Vagina (tissue), 2 donors: ENCODE measurements around the gene AGFG1.

ENCODE experiments used
- POLR2A ChIP-seq, 2 donors: fragments of 450-650 bp; IDR thresholded peaks; one replicate each; pipeline ENCODE4 v1.6.1; 2017; ENCODE audit warnings: antibody characterized with exemption in 2 of 2, mild to moderate bottlenecking in 2 of 2, moderate library complexity in 2 of 2
- POLR2AphosphoS5 ChIP-seq, 2 donors: sonication (generic); formaldehyde crosslinking; IDR thresholded peaks; one replicate each; pipeline ENCODE4 v1.9.0; 2017; ENCODE audit warnings: antibody characterized with exemption in 2 of 2, mild to moderate bottlenecking in 2 of 2, low read depth in 1 of 2; ENCODE audit not compliant: insufficient read depth in 1 of 2
- TF ChIP-seq, protein P1 (sequence below), 3 experiments: fragments of 450-650 bp in 2 of 3; fragments of 200-600 bp in 1 of 3; sonication (generic) in 1 of 3; IDR thresholded peaks; one replicate each; pipeline ENCODE4 v1.5.1; 2017 to 2019; ENCODE audit warnings: antibody characterized with exemption in 3 of 3, mild to moderate bottlenecking in 2 of 3, moderate library complexity in 2 of 3

DNA sequence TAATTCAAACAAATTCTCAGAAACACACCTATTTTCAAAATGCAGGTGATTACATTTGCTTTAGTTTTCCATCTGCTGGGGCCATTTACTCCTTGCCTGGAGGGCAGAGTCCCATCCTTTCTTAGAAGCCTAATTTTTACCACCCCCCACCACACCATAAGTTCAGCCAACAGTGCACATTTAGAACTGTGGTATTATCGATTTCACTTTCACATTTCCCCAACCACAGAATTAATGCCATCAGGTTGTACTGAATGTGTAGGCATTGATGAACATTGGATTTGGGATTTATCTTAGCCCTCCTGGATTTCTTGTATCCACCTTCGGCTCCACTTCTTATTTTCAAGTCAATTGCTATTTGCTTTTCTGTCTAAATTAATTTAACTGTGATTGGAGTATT lies 138.2 kb downstream of the AGFG1 start:
- TF ChIP-seq, protein P1, sequence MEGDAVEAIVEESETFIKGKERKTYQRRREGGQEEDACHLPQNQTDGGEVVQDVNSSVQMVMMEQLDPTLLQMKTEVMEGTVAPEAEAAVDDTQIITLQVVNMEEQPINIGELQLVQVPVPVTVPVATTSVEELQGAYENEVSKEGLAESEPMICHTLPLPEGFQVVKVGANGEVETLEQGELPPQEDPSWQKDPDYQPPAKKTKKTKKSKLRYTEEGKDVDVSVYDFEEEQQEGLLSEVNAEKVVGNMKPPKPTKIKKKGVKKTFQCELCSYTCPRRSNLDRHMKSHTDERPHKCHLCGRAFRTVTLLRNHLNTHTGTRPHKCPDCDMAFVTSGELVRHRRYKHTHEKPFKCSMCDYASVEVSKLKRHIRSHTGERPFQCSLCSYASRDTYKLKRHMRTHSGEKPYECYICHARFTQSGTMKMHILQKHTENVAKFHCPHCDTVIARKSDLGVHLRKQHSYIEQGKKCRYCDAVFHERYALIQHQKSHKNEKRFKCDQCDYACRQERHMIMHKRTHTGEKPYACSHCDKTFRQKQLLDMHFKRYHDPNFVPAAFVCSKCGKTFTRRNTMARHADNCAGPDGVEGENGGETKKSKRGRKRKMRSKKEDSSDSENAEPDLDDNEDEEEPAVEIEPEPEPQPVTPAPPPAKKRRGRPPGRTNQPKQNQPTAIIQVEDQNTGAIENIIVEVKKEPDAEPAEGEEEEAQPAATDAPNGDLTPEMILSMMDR (IDR thresholded peaks at IDR 0.05) = no peak
- TF ChIP-seq POLR2AphosphoS5 (IDR thresholded peaks at IDR 0.05; ENCODE audit: insufficient read depth in 1 of 2, low read depth in 1 of 2) = no peak
- no peak for TF ChIP-seq POLR2A (IDR thresholded peaks at IDR 0.05)
